Esophagus squamous epithelium (tissue), 5 donors: ENCODE measurements around the gene TBL2. TPM values are rescaled to one million over a fixed set of nuclear protein-coding genes. Genes with fewer than 3 reads are reported as not detected.
"Not testable (repeated sequence)": the region's sequence is repeated elsewhere in the genome, so short reads cannot be mapped to it uniquely, and the experiment has no call there.

Source experiments
- DNase-seq: peaks from one replicate; lab custom pipeline; 2025; lab: John Stamatoyannopoulos, UW
- H3K27ac ChIP-seq, 4 donors: fragments of 200-600 bp; sonication (generic); one replicate each; pipeline ENCODE4 v1.5.1; 2016 to 2019; ENCODE audit warnings: mild to moderate bottlenecking in 1 of 4
- H3K27me3 ChIP-seq, 4 donors: fragments of 200-600 bp; sonication (generic); 1 replicate in 3 of 4; 2 replicates in 1 of 4; pipeline versions ENCODE4 v1.5.1 to v1.6.0; 2017 to 2021; ENCODE audit warnings: antibody characterized with exemption in 1 of 4
- H3K36me3 ChIP-seq, 3 donors: fragments of 200-600 bp; sonication (generic); one replicate each; pipeline ENCODE4 v1.5.1; 2016 to 2019
- H3K4me1 ChIP-seq, 3 donors: fragments of 200-600 bp; sonication (generic); one replicate each; pipeline ENCODE4 v1.5.1; 2017 to 2019
- H3K4me3 ChIP-seq, 4 donors: fragments of 200-600 bp; sonication (generic); 1 replicate in 3 of 4; 2 replicates in 1 of 4; pipeline ENCODE4 v1.5.1; 2016 to 2019; ENCODE audit warnings: mild to moderate bottlenecking in 2 of 4, moderate library complexity in 1 of 4
- H3K9me3 ChIP-seq, 3 donors: fragments of 200-600 bp; sonication (generic); one replicate each; pipeline ENCODE4 v1.5.1; 2016 to 2019
- CTCF ChIP-seq, 6 experiments: fragments of 450-650 bp in 4 of 6; fragments of 200-600 bp in 2 of 6; sonication (generic) in 2 of 6; IDR thresholded peaks; one replicate each; pipeline ENCODE4 v1.5.1; 2016 to 2019; ENCODE audit warnings: antibody characterized with exemption in 6 of 6, mild to moderate bottlenecking in 4 of 6, moderate library complexity in 4 of 6
- POLR2A ChIP-seq, 4 donors: fragments of 450-650 bp; IDR thresholded peaks; one replicate each; pipeline ENCODE4 v1.6.1; 2017; ENCODE audit warnings: antibody characterized with exemption in 4 of 4, mild to moderate bottlenecking in 4 of 4, moderate library complexity in 3 of 4
- WGBS, 2 donors: methylation state at CpG; one replicate each; pipeline ENCODE4 v1.1.5; 2018; 5-methylcytosine and 5-hydroxymethylcytosine counted together
- intact Hi-C: fragments of 100-400 bp; cut with DNase I; formaldehyde crosslinking; loops from one replicate; pipeline ENCODE4 v1.15.0; 2022
- total RNA-seq, 4 donors: library from RNA; depleted of rRNA; stranded (reverse); fragments of >200 nt; gene quantifications; one replicate each; pipeline ENCODE4 v1.1.0, GENCODE V29; 2016
- donor health status: DM: yes; HTN: yes; CAD: no.

Gene TBL2
- total RNA-seq, 4 donors from 2014 or later = 18.1 to 34.8 (median 26.7) TPM

GRCh38 chr7:73547841-73548240 is 30.5 kb downstream of the TBL2 start:
- Histone ChIP-seq H3K9me3 (no peaks in the 10 kb centered on the region), H3K36me3 (peaks cover 6 to 99% (median 25%) of the 10 kb centered on the region in 3 donors), H3K27me3 (no peaks in the 10 kb centered on the region), H3K27ac (peak overlapping the region in 1 of 4 donors; percentile 1), H3K4me1 (peaks cover 0 to 14% (median 3%) of the 10 kb centered on the region in 3 donors), H3K4me3 (no peak overlapping the region)
- intact Hi-C loops = no loop called here
- 83 to 86% methylated on average over 9 of the region's 9 CpGs for WGBS, 2 donors
- DNase-seq = no peak
- TF ChIP-seq POLR2A (IDR thresholded peaks at IDR 0.05) (no peak), CTCF (IDR thresholded peaks at IDR 0.05) (no peak)

- DNase-seq = no peak
- no peaks in the 10 kb centered on the region for H3K9me3 ChIP-seq
- H3K4me1 ChIP-seq = peaks cover 0 to 14% (median 3%) of the 10 kb centered on the region in 3 donors
- H3K27ac ChIP-seq = no peak overlapping the region
- intact Hi-C loops = no loop called here
- TF ChIP-seq CTCF (IDR thresholded peaks at IDR 0.05) = no peak
- H3K27me3 ChIP-seq = no peaks in the 10 kb centered on the region
- peaks cover 10 to 99% (median 32%) of the 10 kb centered on the region in 3 donors for H3K36me3 ChIP-seq
- 96 to 97% methylated on average over 2 of the region's 2 CpGs for WGBS, 2 donors
- H3K4me3 ChIP-seq = no peak overlapping the region
Observed at GRCh38 chr7:73544678-73545077, 33.7 kb downstream of the TBL2 start.

GRCh38 chr7:73541722-73542121 is 36.7 kb downstream of the TBL2 start:
- H3K27ac ChIP-seq = no peak overlapping the region
- TF ChIP-seq POLR2A (IDR thresholded peaks at IDR 0.05) = no peak
- TF ChIP-seq CTCF (IDR thresholded peaks at IDR 0.05) = no peak
- no peak for DNase-seq
- H3K36me3 ChIP-seq = peaks cover 24 to 99% (median 56%) of the 10 kb centered on the region in 3 donors
- no peaks in the 10 kb centered on the region for H3K9me3 ChIP-seq
- H3K4me3 ChIP-seq = no peak overlapping the region
- H3K27me3 ChIP-seq = no peaks in the 10 kb centered on the region
- no peaks in the 10 kb centered on the region for H3K4me1 ChIP-seq
- intact Hi-C loops = no loop called here
- 90 to 92% methylated on average over 4 to 9 of the region's 10 CpGs for WGBS, 2 donors

- H3K4me3 ChIP-seq = no peak overlapping the region
- no peak overlapping the region for H3K27ac ChIP-seq
- no peaks in the 10 kb centered on the region for H3K9me3 ChIP-seq
- DNase-seq = no peak
- H3K27me3 ChIP-seq = no peaks in the 10 kb centered on the region
- 81 to 93% methylated on average over 4 of the region's 13 CpGs for WGBS, 2 donors
- H3K36me3 ChIP-seq = peaks cover 32 to 100% (median 68%) of the 10 kb centered on the region in 3 donors
- TF ChIP-seq CTCF (IDR thresholded peaks at IDR 0.05) (no peak), POLR2A (IDR thresholded peaks at IDR 0.05) (no peak)
- intact Hi-C loops = no loop called here
- H3K4me1 ChIP-seq = no peaks in the 10 kb centered on the region
Observed at GRCh38 chr7:73539709-73540108, 38.7 kb downstream of the TBL2 start.

- H3K4me1 ChIP-seq, DNase-seq, H3K4me3 ChIP-seq, H3K27me3 ChIP-seq, H3K27ac ChIP-seq, H3K9me3 ChIP-seq, intact Hi-C loops: not testable (repeated sequence)
- 79 to 93% methylated on average over 2 of the region's 2 CpGs for WGBS, 2 donors
- H3K36me3 ChIP-seq = peaks cover 32 to 99% (median 68%) of the 10 kb centered on the region in 3 donors
Observed at GRCh38 chr7:73538510-73538909, 39.9 kb downstream of the TBL2 start.

- H3K4me3 ChIP-seq = no peak overlapping the region
- H3K36me3 ChIP-seq = peaks cover 27 to 84% (median 56%) of the 10 kb centered on the region in 3 donors
- TF ChIP-seq POLR2A (IDR thresholded peaks at IDR 0.05) = no peak
- no peak for TF ChIP-seq CTCF (IDR thresholded peaks at IDR 0.05)
- H3K27me3 ChIP-seq = no peaks in the 10 kb centered on the region
- no peaks in the 10 kb centered on the region for H3K4me1 ChIP-seq
- H3K9me3 ChIP-seq = no peaks in the 10 kb centered on the region
- no peak overlapping the region for H3K27ac ChIP-seq
- intact Hi-C loops = no loop called here
- 93% methylated on average over 12 of the region's 16 CpGs; no CpG with 5 or more reads in 1 of the 2 donors for WGBS, 2 donors
- no peak for DNase-seq
Observed at GRCh38 chr7:73537051-73537450, 41.3 kb downstream of the TBL2 start.
